ENCODE data around the gene RALGPS2. TPM values are rescaled to one million over a fixed set of nuclear protein-coding genes. Genes with fewer than 3 reads are reported as not detected.

Gene RALGPS2
- total RNA-seq, 2 experiments from 2014 or later: 91.6 to 102 TPM

DNA sequence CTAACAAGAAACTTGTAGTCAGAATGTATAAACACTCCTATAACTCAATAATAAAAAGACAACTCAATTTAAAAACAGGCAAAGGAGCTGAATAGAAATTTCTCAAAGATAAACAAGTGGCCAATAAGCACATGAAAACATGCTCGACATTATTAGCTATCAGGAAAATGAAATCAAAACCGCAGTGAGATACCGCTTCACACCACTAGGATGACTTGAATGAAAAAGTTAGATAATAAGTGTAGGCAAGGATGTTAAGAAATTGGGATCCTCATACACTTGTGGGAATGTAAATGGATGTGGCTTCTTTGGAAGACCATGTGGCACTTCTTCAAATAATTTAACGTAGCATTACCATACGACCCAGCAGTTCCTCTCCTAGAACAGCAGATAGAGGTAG, 8.9 kb downstream of the RALGPS2 start:
- no peak for TF ChIP-seq EZH2phosphoT487 (IDR thresholded peaks at IDR 0.05; ENCODE audit: borderline replicate concordance, low read depth, low read length)
- TF ChIP-seq, protein P1, sequence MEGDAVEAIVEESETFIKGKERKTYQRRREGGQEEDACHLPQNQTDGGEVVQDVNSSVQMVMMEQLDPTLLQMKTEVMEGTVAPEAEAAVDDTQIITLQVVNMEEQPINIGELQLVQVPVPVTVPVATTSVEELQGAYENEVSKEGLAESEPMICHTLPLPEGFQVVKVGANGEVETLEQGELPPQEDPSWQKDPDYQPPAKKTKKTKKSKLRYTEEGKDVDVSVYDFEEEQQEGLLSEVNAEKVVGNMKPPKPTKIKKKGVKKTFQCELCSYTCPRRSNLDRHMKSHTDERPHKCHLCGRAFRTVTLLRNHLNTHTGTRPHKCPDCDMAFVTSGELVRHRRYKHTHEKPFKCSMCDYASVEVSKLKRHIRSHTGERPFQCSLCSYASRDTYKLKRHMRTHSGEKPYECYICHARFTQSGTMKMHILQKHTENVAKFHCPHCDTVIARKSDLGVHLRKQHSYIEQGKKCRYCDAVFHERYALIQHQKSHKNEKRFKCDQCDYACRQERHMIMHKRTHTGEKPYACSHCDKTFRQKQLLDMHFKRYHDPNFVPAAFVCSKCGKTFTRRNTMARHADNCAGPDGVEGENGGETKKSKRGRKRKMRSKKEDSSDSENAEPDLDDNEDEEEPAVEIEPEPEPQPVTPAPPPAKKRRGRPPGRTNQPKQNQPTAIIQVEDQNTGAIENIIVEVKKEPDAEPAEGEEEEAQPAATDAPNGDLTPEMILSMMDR (conservative IDR thresholded peaks at IDR 0.05; ENCODE audit: low read length): peak; percentile 57
- DNase-seq (ENCODE audit: low spot score): no peak
- no peaks in the 10 kb centered on the region for H4K20me1 ChIP-seq (ENCODE audit: insufficient read depth, low read length)
- intact Hi-C loops (cut with micrococcal nuclease; ENCODE audit: unreplicated experiment): no loop called here
- no peak overlapping the region for H3K4me3 ChIP-seq (ENCODE audit: low read depth, low read length, poor library complexity, severe bottlenecking)
- ChIA-PET CTCF (ENCODE audit: unreplicated experiment) (interaction anchor here (0.7 kb wide), 1 partner anchor 192 kb away, joined by 3 read pairs; no protein-coding TSS in a partner anchor), POLR2A (interaction anchor here (1.2 kb wide), 1 partner anchor 8 kb away, joined by 3 read pairs; no protein-coding TSS in a partner anchor)
- H3K9me2 ChIP-seq (ENCODE audit: insufficient read depth, low read length): no peaks in the 10 kb centered on the region
- H3K4me1 ChIP-seq (ENCODE audit: insufficient read depth, low read length, poor library complexity, severe bottlenecking): peaks cover 3% of the 10 kb centered on the region
- no peak overlapping the region for H2AFZ ChIP-seq (ENCODE audit: low read length)
- peaks cover 99% of the 10 kb centered on the region for H3K36me3 ChIP-seq (ENCODE audit: insufficient read depth, low read length)
- H3K27ac ChIP-seq (ENCODE audit: low read depth, low read length, poor library complexity, severe bottlenecking): no peak overlapping the region
- H3K9me3 ChIP-seq (ENCODE audit: low read length): peaks cover 54% of the 10 kb centered on the region
- peaks cover 98% of the 10 kb centered on the region for H3K79me2 ChIP-seq (ENCODE audit: insufficient read depth, low read depth, low read length)
- no TSS peak for BruUV-seq (replicated peaks)
- H3K4me2 ChIP-seq (ENCODE audit: low read length): no peak overlapping the region

GRCh38 chr1:178738780-178739179, 13.7 kb downstream of the RALGPS2 start:
- no peak for TF ChIP-seq EZH2phosphoT487 (IDR thresholded peaks at IDR 0.05; ENCODE audit: borderline replicate concordance, low read depth, low read length)
- TF ChIP-seq, protein P1 (conservative IDR thresholded peaks at IDR 0.05; ENCODE audit: low read length): no peak
- Histone ChIP-seq H3K4me2 (ENCODE audit: low read length) (no peak overlapping the region), H3K4me3 (ENCODE audit: low read depth, low read length, poor library complexity, severe bottlenecking) (no peak overlapping the region), H2AFZ (ENCODE audit: low read length) (no peak overlapping the region), H3K36me3 (ENCODE audit: insufficient read depth, low read length) (peaks cover 99% of the 10 kb centered on the region), H4K20me1 (ENCODE audit: insufficient read depth, low read length) (peaks cover 3% of the 10 kb centered on the region; the same call in 1 of the 2 replicates), H3K9me3 (ENCODE audit: low read length) (peaks cover 23% of the 10 kb centered on the region; the same call in 1 of the 2 replicates), H3K9me2 (ENCODE audit: insufficient read depth, low read length) (no peaks in the 10 kb centered on the region), H3K79me2 (ENCODE audit: insufficient read depth, low read depth, low read length) (peaks cover 93% of the 10 kb centered on the region), H3K27ac (ENCODE audit: low read depth, low read length, poor library complexity, severe bottlenecking) (no peak overlapping the region), H3K4me1 (ENCODE audit: insufficient read depth, low read length, poor library complexity, severe bottlenecking) (no peaks in the 10 kb centered on the region)
- DNase-seq (ENCODE audit: low spot score): no peak
- POLR2A ChIA-PET: interaction anchor here (0.7 to 1.8 kb wide), 5 partner anchors 10 to 187 kb away, joined by 3 to 9 read pairs (median 5); no protein-coding TSS in a partner anchor
- CTCF ChIA-PET (ENCODE audit: unreplicated experiment): no interaction called here
- intact Hi-C loops (cut with micrococcal nuclease; ENCODE audit: unreplicated experiment): no loop called here
- no TSS peak for BruUV-seq (replicated peaks)

- Histone ChIP-seq H3K4me1 (ENCODE audit: insufficient read depth, low read length, poor library complexity, severe bottlenecking) (no peaks in the 10 kb centered on the region), H3K9me3 (ENCODE audit: low read length) (peaks cover 16% of the 10 kb centered on the region; the same call in 1 of the 2 replicates), H3K9me2 (ENCODE audit: insufficient read depth, low read length) (no peaks in the 10 kb centered on the region), H3K36me3 (ENCODE audit: insufficient read depth, low read length) (peaks cover 99% of the 10 kb centered on the region), H3K79me2 (ENCODE audit: insufficient read depth, low read depth, low read length) (peaks cover 88% of the 10 kb centered on the region), H3K27ac (ENCODE audit: low read depth, low read length, poor library complexity, severe bottlenecking) (no peak overlapping the region), H4K20me1 (ENCODE audit: insufficient read depth, low read length) (peaks cover 3% of the 10 kb centered on the region; the same call in 1 of the 2 replicates), H2AFZ (ENCODE audit: low read length) (no peak overlapping the region), H3K4me3 (ENCODE audit: low read depth, low read length, poor library complexity, severe bottlenecking) (no peak overlapping the region), H3K4me2 (ENCODE audit: low read length) (no peak overlapping the region)
- TF ChIP-seq, protein P1 (conservative IDR thresholded peaks at IDR 0.05; ENCODE audit: low read length): no peak
- TF ChIP-seq EZH2phosphoT487 (IDR thresholded peaks at IDR 0.05; ENCODE audit: borderline replicate concordance, low read depth, low read length): no peak
- CTCF ChIA-PET (ENCODE audit: unreplicated experiment): no interaction called here
- no TSS peak for BruUV-seq (replicated peaks)
- intact Hi-C loops (cut with micrococcal nuclease; ENCODE audit: unreplicated experiment): no loop called here
- no peak for DNase-seq (ENCODE audit: low spot score)
- POLR2A ChIA-PET: interaction anchor here (0.7 to 1.5 kb wide), 6 partner anchors 12 to 188 kb away, joined by 3 to 7 read pairs (median 4); no protein-coding TSS in a partner anchor
These were observed 14.4 kb downstream of the RALGPS2 start for GRCh38 chr1:178739285-178740045.
